HL-60/S4 treated with phorbol 12-myristate 13-acetate at 8.2 ng/mL for 4 days and 3 days (cell line): ENCODE results near the gene MRPL36.
"Not testable (repeated sequence)": the region's sequence is repeated elsewhere in the genome, so short reads cannot be mapped to it uniquely, and the experiment has no call there.

Source experiments
- in situ Hi-C: fragments of 300-500 bp; cut with MboI; formaldehyde crosslinking; loops from 2 replicates; pipeline ENCODE4 v1.15.0; 2022; ENCODE audit warnings: low sequenced_read_pairs

The MRPL36 gene

DNA sequence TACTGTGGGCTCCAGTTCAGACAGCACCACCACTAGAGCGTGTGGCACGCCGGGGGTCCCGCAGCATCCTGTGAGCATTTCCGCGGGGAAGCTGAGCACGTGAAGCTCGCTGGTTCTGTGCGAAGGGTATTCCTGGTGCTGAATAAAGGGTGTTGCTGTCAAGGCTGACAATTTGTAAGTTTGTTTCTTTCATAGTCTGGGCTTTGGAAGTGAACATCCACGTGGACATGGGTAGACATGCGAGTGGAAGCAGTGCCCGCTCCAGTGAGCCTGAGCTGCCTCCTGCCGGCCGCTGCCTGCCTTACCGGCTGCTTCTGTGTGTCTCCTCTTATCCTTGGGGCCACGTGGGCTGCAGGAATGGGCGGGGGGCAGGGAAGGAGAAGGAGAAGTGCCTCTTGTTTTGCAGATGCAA, 16.2 kb upstream of the MRPL36 start:
- in situ Hi-C loops, result no loop called here

DNA sequence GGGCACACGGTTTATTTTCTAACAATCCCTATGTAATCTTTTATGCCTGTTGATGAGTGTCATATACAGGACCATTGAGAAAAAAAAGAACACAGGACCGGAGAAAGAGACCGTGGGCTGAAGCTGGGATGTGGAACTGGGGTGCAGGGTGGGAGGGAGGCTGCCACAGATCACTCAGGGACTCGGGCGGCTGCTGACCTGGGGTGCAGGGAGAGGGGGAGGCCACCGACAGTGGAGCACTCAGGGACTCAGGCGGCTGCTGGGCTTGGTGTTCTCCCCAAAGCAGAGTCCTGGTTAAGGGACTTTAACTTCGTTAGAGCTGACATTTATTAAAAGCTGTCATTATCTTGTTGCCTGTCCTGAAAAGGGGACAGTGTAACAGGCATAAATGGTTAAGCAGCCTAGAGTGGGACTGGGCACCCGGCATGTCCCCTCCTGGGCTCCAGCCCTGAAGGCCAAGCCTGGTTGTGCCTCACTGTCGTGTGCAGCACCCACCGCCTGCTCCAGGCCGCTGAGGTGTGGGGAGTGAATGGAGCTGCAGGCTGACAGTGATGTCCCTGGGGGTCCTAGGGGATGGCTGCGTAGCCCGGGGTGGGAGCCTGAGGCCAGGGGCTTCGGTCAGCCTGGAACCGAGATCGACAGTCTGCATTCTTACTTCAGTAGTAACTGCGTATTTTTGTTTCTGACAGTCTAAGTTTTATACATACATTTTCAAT, 15.6 kb upstream of the MRPL36 start:
- in situ Hi-C loops, result no loop called here

DNA sequence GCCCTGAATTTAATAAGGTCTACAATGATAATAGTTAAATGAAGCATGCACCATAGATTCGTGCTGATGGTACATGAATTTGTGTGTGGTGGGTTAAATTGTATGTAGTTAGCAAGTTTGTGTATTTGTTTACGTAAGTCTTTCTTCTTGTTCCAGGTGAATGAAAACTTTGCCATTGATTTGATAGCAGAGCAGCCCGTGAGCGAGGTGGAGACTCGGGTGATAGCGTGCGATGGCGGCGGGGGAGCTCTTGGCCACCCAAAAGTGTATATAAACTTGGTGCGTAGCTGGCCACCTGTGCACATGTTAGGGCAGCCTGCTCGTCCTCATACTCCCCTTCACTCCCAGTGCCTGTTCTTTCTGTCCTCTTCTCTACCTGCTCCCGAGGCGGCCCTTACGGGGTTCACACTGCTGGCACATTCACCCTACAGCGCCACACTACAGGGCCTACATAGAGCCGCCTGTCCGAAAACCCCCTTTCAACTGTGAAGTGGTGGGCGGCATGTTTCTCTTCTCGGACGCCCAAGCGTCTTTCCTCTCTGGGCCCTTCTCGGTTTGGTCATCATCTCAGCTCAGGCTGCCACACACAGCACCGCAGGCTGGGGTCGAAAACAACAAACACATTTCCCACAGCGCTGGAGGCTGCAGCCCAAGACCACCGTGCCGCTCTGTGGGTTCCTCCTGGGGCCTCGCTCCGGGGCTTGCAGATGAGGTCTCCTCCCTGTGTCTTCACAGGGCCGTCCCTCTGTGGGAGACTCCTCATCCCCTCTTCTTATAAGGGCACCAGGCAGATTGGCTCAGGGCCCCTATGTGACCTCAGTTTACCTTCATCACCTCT, 14.8 kb upstream of the MRPL36 start:
- in situ Hi-C loops, result no loop called here

DNA sequence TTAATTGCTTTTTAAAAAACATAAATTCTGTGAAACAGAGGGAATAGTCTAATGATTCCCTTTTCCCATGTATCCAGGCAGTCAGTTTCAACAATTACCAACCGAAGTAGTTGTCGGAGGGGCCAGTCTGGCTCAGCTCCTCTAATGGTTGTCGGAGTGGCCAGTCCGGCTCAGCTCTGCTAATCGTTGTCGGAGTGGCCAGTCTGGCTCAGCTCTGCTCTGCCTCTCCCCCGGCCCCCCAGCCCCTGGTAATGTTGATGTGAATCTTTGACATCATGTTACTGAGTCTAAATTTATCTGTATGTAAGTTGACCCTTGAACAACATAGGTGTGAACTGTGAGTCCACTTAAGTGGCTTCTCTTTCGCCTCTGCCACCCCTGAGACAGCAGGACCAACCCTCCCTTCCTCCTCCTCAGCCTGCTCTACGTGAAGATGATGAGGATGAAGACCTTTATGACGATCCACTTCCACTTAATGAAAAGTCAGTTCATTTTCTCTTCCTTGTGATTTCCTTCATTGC, 11.0 kb upstream of the MRPL36 start:
- in situ Hi-C loops, result no loop called here

DNA sequence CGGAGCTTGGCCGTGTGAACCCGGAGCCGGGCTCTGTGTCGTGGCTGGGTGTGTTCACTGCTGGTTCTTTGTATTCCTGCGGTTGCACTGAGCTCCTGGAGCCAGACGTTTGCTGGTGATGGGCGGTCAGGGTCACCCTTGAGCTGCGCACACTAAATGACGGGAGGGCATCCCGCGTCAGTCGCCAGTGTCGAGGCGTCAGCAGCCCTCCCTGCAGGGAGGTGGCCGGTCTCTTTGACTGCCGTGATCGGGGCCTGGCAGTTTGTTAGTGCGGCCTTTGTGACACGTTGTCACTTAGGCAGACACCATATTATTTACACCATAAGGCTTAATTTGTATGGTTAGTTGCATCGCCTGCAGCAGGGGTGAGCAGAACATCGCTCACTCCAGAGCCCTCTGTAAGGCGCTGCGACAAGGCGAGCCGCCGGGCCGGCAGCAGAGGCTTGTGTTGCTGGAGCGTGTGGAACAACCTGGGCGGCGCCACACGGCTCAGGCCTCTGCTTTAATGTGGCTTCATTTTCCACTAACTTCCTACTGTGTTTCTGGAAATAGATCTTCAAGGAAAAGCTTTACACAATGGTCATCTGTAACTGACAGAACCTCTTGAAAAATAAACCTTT, 9.9 kb upstream of the MRPL36 start:
- in situ Hi-C loops, result no loop called here

GRCh38 chr5:1808439-1808838, 8.8 kb upstream of the MRPL36 start:
- in situ Hi-C loops, result no loop called here

GRCh38 chr5:1807451-1808185, 8.0 kb upstream of the MRPL36 start:
- in situ Hi-C loops, result no loop called here

DNA sequence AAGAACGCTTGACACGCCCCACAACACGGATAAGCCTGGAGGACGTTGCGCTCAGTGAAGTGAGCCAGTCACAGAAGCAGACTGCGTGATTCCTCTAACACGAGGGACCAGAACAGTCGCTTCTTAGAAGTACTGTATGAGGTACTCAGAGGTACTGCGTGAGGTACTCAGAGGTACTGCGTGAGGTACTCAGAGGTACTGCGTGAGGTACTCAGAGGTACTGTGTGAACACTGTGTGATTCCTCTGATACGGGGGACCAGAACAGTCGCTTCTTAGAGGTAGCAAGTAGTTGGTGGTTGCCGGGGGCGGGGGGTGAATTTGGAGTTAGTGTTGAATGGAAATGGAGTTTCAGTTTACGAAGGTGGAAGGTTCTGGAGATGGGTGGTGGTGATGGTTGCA, 7.3 kb upstream of the MRPL36 start:
- in situ Hi-C loops, result no loop called here

DNA sequence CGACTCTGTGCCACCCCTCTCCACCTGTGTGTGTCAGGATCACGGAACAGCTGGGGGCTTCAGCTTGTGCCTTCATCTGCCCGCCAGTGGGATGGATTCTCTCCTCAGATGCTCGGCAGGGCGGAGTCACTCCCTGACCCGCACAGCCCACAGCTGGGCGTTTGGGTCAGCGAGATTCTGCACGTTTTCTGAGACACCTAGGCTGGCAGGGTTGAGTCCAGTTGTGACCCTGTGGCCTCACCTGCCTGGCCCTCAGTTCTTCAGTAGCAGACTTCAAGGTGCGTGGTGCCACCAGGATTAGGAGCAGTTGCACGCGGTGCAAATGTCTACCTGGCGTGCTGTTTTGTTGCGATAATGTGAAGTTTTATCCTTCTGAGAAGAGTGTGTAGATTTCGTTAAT, 6.6 kb upstream of the MRPL36 start:
- in situ Hi-C loops, result no loop called here

GRCh38 chr5:1805736-1806135, 6.1 kb upstream of the MRPL36 start:
- in situ Hi-C loops, result no loop called here

DNA sequence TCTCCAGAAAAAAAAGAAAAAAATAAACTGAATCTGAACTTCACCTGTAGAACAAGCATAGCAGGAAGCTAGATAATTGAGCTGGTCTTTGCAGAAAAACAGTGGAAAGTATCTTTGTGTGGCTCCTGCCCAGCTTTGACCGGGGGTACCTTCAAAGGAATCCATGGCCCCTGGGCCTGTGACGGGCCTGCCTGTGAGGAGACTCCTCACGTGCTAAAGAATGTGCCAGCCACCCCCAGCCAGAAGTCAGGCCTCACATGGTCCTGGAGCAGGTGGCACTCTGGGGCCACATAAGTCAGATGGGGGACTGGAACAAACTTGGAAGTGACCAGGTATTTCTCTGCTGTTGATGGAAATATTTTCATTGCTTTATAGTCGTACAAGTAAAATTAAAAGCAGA, 5.7 kb upstream of the MRPL36 start:
- in situ Hi-C loops, result no loop called here

DNA sequence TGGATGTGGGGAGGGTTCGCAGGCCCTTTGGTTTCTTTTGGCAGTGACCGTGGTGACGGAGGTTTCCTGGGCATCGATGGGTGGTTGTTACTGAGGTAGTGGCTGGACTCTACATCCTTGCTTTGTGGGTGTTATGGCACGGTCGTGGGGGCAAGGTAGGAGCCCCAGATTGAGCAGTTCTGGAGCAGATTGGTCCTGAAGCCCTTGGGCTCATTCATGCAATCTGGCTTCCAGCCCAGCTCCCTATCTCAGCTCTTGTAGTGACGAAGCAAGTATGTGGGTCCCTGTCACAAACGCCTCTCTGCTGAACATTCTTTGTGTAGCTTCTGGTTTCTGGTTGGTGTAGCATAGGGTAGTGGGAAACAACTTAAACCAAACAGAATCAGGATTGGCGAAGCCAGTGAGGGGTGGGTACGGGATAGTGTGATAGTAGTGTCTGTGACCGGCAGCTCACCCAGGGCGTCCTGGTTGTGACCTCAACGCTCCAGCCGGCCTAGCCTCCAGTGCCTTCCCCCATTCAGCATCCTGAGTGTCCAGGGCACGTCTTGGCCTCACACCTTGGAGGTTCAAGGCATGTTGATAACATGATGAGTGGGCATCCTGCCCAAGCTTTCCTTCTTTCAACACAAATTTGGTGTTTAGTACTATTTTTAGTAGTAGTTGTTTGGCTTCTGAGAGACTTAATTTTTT, 4.5 kb upstream of the MRPL36 start:
- in situ Hi-C loops, result no loop called here

DNA sequence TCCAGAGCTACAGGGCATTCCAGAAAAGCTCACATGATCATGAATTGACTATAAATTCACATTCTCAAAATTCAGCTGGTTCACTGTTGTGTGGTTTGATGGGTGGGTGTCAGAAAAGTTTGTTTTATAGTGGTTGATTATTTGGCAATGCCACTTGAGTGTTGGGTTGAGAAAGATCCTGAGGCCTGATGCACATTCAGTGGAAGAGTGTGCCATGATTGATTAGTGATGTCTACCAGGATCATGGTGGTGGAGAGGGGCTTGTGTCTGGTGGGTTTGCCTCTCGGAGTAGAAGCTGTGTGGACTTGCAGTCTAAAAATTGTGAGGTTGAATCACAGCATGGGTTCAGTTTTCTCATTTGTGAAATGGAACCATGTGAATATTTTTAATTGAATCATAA, 3.6 kb upstream of the MRPL36 start:
- in situ Hi-C loops, result no loop called here

- in situ Hi-C loops, result no loop called here
These were observed 2.3 kb upstream of the MRPL36 start for GRCh38 chr5:1801967-1802295.

GRCh38 chr5:1801222-1801966, 1.8 kb upstream of the MRPL36 start, which contains the start of gene NDUFS6:
Gene NDUFS6, plus strand, starts transcription at chr5:1801407. Its CDS starts 11 bp downstream, at chr5:1801418.
- in situ Hi-C loops, result no loop called here

DNA sequence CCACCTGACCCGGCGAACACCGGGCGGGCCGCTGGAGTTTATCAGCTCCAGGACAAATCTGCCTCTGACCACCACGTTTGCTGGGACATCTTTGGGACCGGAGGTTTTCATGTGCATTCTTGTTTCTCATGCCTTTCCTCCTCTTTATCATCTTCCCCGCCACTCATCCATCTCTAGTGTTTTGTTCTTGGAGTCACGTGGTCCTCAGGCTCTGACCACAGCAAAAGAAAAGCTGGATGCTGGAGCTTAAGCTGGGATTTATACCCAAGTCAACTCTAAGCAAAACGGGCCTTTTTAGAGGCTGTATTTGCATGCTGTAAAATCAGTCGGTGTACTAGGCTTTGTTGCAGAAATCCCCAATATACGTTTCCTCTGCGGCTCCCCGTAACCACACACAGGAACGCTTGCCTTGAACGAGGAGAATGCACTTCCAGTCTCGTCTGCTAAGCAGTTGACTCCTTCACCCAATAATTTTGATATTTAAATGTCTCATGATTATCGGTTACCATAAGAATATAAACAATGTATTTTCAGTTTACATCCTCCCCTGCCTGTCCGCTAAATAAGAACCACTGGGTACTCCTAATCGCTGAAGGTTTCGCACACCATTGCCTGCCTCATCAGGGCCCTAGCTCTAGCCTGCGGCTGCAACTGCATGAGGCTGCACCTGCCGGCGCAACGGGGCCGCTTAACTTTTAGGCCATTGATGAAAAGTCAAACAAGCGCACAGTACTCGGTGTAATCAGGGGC, 1.0 kb upstream of the MRPL36 start:
- in situ Hi-C loops, result no loop called here

- in situ Hi-C loops, result no loop called here
These were observed 481 bp downstream of the MRPL36 start for GRCh38 chr5:1799110-1799601.

DNA sequence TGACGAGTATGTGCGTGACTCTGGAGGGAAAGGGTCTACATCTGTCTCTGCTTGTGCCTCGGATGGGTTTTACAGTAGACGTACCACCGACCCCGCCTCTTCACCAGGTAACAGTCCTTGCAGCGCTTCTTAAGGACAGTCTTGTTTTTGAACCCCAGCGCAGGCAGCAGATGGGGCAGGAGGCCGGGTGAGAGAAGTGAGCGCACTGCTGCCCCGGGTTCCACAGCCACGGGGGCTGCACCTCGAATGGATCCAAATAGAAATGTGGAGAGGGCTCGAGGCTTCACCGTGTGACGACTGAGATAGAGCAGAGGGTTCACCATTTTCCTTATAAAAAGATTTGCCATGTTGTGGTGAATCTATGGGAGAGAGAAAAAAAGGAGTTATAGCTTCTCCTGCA, 1.0 kb downstream of the MRPL36 start:
- in situ Hi-C loops, result not testable (repeated sequence)

DNA sequence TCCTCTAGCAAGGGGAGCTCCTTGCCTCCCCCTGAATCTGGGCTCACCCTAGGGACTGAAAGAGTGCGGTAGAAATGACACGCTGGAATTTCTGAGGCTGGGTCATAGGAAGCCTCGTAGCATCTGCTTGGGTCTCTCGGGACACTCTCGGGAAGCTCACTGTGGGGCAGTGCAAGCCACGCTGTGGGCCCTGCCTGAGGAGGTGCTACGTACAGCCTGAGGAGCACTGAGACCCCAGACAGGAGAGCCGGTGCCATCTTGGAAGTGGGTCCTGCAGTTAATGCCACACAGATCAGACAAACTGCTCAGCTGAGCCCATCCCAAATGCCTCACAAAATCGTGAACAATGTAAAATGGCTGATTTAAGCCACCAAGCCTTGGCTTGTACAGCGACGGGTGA, 1.8 kb downstream of the MRPL36 start:
- in situ Hi-C loops, result no loop called here
